GM19238 (cell line): ENCODE data around the gene SLC22A1.
"Not testable (repeated sequence)": the region's sequence is repeated elsewhere in the genome, so short reads cannot be mapped to it uniquely, and the experiment has no call there.

Experiments
- DNase-seq: peaks from one replicate; pipeline ENCODE4 v3.0.0; 2011; ENCODE audit warnings: low spot score; ENCODE audit not compliant: insufficient read length

The SLC22A1 gene

DNA sequence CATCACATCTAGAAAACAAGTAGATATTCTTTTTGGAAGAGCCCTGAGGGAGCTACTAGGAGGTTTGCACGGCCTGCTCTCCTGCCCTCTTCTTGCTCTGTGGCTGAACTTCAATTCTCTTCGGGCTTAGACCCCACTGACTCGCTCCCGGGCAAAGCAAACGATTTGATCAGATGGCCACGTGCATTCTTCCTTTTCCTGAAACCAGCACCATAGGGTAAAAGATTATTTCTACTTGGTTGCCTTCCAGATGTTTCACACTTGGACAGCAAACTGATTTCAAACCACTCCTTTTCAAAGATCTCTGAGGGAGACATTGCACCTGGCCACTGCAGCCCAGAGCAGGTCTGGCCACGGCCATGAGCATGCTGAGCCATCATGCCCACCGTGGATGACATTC lies at the start of gene SLC22A1:
SLC22A1 (plus strand) TSS at position 258 of the 400 bp plus-strand sequence; CDS start at position 379, 121 bp downstream.
- no peak for DNase-seq

DNA sequence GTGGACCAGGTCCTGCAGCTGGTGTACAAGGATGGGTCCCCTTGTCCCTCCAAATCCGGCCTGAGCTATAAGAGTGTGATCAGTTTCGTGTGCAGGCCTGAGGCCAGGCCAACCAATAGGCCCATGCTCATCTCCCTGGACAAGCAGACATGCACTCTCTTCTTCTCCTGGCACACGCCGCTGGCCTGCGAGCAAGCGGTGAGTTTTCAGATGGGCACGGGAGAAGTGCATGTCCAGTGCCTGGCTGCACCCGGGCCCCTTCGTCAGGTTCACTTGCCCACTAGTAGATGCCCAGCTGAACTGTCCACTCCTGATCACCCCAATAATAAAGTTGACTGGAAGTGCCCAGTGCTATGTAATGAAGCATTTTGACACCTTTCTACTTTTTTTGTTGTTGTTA lies 48.3 kb upstream of the SLC22A1 start:
- DNase-seq: no peak

DNA sequence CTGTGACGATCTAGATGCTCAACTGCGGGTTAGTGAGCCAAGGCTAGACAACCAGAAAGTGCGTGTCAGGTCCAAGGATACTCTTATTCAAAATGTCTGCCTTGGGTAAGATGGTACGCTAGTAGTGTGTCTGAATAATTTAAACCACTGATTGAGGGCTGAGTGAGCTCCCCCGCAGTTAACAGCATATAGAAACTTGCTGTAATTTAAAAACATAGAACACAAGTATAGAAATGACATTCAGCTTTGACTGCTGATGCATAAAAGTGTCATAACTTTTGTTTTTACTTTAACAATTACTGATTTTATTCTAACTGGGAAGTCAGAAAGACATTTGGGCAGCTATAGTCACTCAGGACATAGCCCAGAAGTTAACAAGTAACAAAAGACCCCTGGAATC lies 45.6 kb upstream of the SLC22A1 start:
- DNase-seq: no peak

DNA sequence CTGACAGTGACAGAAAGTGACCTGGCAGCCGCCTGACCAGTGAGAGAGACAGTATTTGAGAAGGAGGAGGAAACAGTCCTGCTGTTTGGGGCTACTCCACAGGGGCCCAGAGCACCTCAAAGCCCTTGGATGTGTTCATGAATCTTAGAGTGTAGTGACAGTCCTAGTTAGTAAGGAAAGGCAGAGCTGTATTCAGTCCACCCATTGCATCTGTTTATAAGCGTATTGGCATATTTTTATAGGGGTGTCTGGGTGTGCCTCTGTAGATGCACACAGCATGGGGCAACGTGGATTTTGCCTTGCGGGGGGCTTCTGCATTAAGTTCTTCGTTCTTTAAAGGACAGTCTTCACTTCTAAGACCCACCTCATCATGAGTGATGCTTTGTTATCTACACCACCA lies 44.6 kb upstream of the SLC22A1 start:
- no peak for DNase-seq

DNA sequence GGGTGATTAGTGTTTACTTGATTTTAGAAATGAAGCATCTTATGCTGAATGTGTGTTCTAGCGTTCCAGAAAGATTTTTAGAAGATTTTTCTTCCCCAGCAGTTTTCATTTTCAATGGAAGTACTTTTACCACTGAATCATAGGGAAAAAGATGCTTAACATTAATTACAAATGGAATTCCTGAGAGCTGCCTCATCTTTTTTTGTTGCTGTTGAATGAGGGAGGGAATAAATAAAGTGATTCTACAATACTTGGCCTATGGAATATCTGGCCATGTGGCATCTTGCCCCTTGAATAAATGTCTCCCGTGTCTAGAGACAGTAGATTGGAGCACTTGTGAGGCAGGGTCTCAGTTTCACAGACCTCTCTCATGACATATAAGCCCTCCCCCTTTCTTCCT lies 44.1 kb upstream of the SLC22A1 start:
- no peak for DNase-seq

DNA sequence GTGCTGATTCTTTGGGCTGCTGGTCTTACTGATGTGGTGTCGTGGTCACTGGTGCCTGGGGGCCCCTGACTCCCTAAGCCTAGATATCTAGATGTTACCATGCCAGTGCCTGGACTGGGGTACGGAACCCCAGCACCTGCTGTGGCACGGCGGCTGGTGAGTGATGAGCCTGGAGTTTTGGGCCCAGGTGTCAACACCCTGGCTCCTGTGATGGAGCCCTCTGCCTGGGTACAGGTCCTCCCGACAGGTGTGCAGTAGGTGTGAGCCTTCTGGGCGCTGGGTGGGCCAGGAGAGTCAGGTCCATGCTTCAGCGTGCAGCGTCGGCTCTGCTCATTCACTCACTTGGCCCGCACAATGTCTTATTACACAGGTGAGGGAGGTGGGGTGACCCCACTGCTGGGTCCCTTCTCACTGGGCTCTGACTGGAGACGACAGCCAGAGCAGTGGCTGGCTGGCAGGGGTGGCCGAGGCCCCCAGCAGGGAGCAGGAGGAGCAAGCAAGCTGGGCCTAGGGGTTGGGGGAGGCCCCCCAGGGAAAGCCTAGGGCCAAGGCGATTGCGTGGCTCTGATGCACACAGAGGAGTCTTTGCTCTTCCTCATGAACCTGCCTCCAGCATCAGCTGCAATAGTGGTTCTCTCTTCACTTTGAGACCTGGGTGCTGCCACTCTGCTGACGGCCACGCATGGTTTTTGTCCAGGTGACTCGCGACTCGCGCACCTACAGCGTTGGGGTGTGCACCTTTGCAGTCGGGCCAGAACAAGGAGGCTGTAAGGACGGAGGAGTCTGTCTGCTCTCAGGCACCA lies 42.5 kb upstream of the SLC22A1 start:
- DNase-seq: no peak

DNA sequence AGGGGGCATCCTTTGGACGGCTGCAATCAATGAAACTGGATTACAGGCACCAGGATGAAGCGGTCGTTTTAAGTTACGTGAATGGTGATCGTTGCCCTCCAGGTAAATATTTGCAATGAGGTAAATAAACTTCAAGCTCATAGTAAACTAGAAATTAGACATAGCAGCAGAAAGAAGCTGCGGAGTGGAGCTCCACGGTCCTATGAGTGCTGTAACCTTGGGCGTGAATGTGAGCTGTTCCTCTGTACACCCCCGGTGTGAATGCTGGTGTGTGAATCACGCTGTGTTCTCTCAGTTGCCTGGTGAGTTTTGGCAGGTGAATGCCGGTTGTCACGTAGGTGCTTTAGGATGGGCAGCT lies 42.0 kb upstream of the SLC22A1 start:
- no peak for DNase-seq

DNA sequence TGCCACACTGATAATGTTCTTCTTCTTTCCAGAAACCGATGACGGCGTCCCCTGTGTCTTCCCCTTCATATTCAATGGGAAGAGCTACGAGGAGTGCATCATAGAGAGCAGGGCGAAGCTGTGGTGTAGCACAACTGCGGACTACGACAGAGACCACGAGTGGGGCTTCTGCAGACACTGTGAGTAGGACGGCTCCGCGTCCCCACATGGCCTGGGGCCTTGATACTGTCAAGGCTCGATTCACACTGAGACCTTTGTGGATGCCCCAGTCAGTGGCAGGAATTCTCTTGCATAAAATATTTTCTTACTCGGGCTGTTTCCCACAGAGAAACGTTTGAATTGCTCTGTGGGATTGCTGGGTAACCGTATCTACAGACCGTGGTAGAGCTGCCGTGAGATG lies 41.5 kb upstream of the SLC22A1 start:
- no peak for DNase-seq

DNA sequence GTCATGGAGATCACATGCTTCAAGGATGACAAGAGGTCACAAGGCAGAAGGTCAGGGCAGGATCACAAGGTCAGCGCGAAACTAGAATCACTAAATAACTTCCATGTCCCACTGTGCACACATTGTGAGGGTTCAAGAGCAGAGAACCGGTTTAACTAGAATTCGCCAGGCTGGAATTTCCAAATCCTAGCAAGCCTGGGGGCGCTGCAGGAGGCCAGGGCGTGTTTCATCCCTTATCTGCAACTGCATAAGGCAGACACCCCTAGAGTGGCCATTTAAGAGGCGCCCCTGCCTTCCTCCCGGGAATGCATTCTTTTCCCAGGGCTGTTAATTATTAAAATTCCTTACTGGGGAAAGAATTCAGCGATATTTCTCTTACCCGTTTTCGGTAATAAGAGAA lies 40.2 kb upstream of the SLC22A1 start:
- DNase-seq: no peak

DNA sequence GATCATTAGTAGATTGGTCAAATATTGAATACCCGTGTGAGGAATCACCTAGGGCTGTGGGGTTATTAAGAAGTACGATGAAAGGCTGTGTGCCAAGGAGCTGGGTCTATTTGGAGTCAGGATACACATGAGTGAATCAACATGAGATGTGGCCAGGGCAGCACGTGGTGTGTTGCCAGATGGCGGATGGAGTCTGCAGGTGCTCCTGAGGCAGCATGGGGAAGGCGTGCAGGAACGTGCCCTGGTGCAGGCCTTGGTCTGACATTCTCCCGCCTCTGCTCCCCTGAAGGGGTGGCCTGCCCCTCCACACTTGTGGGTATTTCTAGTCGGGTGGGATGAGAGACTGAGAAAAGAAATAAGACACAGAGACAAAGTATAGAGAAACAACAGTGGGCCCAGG lies 39.0 kb upstream of the SLC22A1 start:
- no peak for DNase-seq

DNA sequence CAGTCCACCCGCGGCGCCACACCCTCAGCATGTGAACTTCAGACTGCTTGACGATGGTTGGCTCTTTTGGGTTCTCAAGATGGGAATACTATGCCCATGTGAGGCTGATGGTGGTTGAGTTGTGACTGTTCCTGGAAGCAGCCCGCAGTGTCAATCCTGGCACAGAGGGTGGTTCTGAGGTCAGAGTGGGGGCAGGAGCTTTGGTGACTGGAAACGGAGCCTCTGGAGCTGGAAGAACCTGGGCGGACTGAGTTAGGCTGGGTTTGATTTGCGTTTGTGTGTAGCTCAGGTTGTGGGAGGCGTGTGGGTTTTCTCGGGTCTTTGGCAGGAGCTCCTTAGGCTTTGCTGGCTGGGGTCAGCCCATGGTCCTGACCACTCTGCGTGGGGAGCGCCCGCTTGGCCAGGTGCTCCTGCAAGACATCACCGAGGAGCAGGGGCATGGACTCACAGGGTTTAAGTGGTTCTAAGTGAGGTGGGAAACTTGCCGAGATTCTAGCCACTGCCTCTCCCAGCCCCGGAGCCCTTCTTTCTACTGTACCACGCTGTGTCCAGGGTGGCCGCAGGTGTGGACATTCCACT lies 37.3 kb upstream of the SLC22A1 start:
- DNase-seq: no peak

DNA sequence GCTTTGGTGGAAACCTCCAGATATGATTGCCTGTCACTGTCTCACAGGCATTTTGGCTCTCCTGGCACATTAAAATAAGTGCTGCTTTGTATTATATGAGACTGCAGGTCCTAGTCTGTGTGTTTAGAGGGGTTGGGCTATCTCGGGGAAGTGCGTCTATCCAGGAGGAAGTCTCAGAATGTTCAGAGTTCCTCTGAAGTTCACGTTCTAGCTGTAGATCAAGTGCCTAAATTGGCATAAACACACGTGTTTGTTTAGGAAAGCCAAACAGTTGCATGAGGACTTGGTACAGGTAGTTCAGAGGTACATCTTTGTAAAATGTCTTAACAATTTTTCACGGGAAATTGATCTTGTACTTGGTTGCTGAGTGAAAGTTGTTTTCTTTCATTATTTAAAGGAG lies 36.4 kb upstream of the SLC22A1 start:
- no peak for DNase-seq

DNA sequence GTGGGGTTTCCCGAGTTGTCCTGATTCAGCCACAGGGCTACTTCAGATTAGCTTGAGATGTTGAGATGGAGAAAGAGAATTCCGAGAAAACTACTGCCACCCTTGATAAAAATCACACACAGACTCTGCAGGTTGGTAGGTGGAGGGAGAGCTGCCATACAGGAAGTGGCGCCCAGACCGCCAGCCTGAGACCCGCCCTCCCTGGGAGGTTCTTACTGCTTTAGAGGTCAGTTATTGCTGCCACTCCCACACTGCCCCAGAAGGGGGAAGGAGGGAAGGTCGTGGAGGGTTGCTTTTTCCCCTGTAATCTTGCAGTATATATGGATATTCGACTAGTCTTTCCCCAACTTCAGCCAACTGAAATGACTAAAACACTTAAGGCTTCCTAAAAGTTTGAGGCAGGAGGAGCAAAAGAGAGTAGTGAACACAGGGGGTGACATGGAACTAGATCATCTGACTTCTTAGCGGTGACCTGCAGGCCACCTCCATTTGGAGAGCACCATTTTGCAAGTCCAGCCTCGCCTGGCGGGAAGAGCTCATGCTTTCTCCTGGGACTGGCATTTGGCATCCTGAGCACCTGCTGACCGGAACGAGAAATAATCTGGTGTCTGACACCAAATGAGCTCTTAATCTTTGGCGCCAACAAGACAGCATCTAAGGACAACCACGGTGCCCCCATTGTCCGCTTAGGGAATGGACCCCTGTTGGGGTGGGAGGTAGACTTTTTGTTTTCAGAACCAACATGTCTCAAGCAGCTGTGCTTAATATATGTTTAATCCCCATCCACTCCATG lies 35.7 kb upstream of the SLC22A1 start:
- no peak for DNase-seq

DNA sequence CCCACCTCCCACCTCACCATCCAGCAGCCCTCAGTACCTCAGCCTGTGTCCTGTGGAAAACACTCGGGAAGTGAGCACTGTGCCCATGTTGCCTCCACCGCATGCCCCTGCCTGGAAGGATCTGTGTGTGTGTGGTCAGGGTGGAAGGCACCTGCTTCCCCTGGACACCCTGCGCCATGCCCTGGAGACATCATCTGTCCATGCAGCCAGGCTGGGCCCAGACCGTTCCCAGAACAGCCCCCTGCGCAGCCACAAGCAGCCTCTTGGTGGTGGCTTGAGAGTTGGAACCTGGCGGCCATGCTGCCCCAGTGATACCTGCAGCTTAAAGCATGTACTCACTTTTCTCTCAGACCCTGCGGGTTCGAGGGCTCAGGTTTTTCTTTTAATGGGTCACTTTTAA lies 34.9 kb upstream of the SLC22A1 start:
- no peak for DNase-seq

DNA sequence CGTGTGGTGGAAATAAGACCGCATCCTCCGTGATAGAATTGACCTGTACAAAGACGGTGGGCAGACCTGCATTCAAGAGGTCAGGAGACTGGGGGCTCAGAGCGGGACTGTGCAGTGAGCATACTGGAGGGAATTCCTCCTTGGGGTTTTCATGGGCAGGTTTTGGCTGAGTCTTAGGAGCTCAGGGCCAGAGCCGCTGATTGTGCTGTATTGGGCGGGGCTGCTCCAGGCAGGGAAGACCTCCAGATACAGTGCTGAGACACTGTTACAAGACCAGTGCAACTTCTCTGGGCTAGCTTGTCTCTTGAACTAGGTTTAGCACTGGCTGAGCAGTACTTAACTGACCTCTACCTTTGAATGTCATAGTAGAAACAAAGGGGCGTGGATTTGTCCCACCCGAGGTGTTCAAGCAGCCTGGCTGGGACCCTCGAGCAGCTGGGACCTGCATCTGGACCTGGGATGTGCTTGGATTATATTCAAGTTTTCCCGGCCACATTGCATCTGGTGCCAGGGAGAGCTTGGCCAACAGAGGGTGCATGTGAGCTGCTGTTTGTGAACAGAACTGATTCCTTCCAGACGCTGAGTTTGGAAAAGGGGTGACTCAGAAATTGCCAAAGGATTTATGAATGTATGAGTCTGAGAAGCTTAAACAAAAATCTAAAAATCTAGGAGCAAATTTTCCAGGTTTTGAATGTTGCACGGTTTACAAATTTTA lies 33.4 kb upstream of the SLC22A1 start:
- no peak for DNase-seq

DNA sequence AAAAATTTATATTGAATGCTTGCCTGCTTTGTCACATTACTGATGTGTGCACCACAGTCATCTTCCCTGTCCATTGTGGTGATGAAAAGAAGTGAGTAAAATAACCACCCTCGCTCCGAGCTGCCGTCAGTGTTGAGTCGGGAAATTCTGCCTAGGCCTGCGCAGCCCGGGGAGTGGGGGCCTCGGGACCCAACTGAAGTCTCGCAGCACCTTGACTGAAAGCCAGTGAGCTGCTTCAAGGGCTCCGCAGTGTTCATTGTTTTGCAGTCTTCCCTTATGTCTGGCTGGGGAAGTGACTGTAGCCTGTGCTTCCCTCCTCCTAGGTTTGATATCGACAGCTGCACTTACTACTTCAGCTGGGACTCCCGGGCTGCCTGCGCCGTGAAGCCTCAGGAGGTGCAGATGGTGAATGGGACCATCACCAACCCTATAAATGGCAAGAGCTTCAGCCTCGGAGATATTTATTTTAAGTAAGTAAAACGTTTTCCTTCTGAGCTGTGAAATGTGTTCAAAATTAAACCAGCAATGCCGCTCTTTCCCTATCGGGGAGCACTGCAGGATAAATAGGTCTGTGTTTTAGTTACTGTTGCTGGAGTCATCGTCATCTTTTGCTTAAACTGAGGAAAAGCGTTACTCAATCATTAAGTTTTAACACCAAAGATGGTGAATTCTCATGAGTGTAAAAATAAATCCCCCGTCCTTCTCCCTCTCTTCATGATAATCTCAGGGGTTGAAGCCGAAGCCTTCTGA lies 32.7 kb upstream of the SLC22A1 start:
- no peak for DNase-seq

DNA sequence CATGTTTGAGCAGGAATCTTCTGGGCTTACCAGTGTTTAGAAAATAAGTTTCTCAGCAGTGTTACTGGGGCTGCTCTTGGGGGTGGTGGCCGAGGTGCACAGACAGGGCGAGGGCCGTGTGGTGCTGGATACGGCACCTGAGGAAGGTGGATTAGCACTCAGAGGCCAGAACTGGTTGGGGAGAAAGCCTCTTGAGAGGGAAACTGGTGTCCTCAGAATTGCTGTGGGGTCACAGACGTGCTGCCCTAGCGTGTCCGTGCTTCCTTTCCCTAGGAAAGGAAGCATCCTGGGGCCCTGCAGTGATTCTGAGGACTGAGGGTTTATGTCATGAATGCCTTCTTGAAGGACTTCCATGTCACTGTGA lies 32.1 kb upstream of the SLC22A1 start:
- DNase-seq: no peak

DNA sequence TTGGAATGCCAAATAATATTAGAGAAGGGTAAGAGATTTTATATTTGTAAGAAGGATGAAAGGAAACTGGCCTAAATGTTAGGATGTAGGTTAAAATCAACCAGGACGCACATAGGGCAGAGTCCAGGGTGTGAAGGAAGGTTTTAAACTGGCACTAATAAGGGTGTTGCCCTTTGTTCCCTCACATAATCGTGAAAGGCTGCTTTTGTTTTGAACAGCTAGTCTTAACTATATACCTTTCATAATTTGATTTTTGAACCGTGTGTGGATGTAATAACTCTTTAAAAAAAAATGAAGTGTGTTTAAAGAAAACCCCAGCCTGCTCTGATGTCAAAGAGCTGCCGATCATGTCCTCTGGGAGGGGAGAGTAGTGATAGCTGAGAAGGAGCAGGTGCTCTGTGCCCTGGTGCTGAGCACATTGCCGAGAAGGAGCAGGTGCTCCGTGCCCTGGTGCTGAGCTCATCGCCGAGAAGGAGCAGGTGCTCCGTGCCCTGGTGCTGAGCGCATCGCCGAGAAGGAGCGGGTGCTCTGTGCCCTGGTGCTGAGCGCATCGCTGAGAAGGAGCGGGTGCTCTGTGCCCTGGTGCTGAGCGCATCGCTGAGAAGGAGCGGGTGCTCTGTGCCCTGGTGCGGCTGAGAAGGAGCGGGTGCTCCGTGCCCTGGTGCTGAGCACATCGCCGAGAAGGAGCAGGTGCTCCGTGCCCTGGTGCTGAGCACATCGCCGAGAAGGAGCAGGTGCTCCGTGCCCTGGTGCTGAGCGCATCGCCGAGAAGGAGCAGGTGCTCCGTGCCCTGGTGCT lies 31.0 kb upstream of the SLC22A1 start:
- not testable (repeated sequence) for DNase-seq

DNA sequence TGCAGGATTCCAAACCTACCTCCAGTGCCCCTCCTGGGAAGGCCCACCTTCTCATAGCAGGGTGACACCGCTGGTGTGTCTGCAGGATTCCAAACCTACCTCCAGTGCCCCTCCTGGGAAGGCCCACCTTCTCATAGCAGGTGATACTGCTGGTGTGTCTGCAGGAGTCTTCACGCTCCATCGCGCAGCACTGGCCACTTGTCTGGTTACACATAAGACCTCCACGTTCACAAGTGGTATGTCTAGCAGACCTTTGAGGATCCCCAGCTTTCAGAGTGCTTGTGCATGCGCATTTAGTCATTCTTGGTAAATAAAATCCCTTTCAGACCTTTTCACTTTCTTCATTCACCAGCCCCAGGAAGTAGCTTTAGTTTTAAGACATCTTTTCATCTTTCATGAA lies 29.4 kb upstream of the SLC22A1 start:
- not testable (repeated sequence) for DNase-seq

DNA sequence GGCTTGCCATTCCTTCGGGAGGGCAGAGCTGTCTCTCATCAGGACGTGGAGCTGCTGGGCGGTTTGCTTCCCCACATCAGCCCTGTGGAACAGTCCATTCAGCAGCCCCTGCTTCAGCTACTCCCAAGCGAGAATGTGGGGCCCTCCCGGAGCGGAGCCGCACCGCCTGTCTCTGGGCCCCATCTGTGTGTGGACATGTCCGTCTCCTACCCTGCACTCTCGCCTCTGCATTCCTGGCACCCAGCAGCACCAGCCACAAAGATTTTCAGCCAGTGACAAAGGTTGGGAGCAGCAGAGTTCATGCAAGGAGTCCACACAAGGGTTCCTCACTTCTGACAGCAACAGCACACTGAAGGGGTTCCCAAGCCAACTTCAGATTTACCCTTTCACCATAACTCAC lies 29.0 kb upstream of the SLC22A1 start:
- no peak for DNase-seq
